Posterior cingulate gyrus (tissue), 11 donors: Measurements from ENCODE around the gene FGF12.

ENCODE experiments used
- DNase-seq, 10 donors: peaks; one replicate each; pipeline versions ENCODE4 v3.0.0 to v3.0.0-alpha.2; 2020 to 2021; ENCODE audit warnings: mixed read lengths in 3 of 10
- intact Hi-C: fragments of 100-400 bp; cut with DNase I; formaldehyde crosslinking; loops from one replicate; pipeline ENCODE4 v1.15.1; 2023

FGF12 gene

DNA sequence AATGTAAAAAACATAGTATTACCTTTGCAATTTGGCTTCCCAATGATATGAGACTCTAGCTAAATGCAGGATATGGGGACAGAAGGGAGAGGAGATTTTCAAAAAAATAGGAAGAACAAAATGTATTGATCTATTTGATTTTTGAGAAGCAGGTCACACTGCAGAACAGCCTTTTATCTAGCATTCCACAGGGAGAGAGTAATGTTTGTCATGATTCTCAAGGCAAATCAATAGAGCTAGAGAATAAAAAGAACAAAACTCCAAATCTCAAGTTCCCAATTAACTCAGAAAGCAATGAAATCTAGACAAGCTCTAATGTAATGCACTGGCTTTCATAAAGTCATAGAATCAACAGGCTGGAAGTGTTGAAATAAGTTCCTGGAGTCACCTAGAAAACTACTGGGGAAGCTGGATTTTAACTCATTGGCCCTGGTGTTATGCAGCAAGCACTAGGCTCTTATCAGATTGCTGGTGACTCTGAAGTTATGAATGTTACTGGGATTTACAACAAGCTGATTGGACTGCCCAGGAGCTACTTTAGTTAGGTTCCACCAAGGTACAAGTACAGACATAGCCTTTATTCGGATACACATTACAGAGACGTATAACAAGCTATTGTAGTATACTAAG lies 442.8 kb downstream of the FGF12 start:
- intact Hi-C loops: no loop called here
- DNase-seq: no peak

DNA sequence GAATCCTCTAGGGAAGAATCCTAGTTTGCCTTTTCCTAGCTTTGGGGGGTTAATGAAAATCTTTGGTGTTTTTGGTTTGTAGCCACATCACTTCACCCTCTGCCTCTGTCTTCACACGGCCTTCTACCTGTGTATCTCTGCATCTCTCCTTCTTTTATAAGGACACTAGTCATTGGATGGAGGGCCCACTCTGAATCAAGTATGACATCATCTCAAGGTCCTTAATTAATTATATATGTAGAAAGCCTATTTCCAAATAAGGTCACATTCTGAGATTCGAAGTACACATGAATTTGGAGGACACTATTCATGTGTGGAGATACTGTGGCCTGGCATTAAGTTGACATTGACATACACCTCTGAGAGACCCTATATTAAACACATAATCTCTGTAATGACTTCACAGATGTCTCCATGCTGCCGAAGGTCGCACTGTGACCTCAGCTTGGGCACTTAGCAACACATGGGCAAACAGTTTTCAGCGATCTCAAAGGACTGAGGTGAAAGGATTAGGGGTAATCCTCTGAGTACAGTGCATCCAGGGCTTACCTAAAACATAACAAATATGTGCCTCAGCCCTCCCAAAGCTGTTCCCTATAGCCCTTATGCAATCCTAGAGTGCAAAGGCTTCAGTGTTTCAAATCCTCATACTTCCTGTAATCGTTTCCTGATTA lies 446.0 kb downstream of the FGF12 start:
- intact Hi-C loops: no loop called here

DNA sequence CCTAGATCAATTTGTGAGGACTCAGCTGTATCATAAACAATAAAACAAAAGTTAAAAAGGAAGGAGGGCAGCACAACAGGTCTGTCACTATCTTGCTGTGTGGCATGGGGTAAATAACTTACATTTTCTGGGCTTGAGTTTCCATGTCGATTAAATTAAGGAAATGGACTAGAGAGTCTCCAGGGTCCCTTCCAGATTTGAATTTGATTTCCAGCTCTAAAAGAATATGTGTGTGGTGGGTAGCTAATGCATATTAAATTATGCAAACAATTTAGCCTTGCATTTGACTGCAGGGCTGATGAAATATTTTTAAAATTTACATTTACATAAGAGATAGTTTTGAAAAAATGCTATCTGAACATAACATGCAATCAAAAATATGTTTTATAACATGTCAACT lies 447.7 kb downstream of the FGF12 start:
- no peak for DNase-seq
- intact Hi-C loops: no loop called here

More for the DNA sequence above, 446.0 kb downstream of the FGF12 start:
- no peak for DNase-seq

DNA sequence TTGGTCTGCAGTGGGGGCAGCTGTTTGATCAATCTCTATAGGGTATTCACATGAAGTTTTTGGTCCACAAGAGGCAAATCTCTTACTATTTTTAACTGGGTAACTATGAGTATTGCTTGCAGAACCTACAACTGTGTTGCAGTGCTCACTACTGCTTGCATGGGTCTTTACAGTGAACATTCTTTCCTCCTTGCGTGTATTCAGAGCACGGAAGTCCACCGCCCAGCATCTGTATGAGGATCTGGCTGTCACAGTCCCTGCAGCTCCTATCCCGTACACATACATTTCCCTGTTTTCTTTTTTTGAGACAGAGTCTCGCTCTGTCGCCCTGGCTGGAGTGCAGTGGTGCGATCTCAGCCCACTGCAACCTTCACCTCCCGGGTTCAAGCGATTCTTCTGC lies 449.9 kb downstream of the FGF12 start:
- no peak for DNase-seq
- intact Hi-C loops: no loop called here

DNA sequence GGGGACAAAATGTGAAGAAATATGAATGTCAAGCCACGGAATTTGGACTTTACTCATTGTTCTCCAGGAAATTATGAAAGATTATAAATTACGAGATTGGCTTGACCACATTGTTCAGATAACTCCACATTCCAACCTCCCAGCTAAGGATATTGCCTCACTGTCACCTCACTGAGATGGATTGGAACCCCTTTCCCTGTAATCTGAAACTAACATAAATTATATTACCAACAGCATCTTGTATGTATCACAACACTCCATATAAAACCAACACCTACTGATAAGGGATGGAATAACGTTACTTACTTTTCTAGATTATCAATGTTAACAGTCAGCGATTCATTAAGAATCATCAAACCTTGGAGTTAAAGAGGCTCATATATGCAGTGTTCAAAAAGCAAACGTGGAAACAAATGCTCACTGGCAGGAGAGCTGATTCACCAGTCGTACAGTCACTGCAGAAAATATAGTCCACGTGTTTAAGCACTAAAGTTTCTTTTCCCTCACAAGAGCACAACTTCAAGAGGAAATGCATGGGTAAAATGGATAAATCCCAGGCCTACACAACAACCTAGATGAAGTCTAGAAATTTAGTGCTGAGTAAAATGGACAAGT lies 451.5 kb downstream of the FGF12 start:
- DNase-seq: no peak
- intact Hi-C loops: no loop called here

DNA sequence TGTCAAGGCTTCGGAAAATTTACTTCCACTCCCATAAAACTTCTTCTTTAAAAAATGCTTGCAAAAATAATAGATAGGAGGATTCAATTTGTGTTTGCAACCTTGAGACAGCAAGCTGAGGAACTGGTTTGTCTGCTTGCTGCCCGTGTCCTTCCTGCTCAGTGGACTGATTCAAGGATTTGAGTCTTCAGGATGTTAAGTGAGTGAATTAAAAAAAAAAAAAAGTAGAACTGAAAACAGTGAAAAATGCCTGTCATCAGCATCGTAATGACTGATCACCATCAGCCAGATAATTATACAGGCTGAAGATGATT lies 453.7 kb downstream of the FGF12 start:
- intact Hi-C loops: no loop called here
- no peak for DNase-seq

DNA sequence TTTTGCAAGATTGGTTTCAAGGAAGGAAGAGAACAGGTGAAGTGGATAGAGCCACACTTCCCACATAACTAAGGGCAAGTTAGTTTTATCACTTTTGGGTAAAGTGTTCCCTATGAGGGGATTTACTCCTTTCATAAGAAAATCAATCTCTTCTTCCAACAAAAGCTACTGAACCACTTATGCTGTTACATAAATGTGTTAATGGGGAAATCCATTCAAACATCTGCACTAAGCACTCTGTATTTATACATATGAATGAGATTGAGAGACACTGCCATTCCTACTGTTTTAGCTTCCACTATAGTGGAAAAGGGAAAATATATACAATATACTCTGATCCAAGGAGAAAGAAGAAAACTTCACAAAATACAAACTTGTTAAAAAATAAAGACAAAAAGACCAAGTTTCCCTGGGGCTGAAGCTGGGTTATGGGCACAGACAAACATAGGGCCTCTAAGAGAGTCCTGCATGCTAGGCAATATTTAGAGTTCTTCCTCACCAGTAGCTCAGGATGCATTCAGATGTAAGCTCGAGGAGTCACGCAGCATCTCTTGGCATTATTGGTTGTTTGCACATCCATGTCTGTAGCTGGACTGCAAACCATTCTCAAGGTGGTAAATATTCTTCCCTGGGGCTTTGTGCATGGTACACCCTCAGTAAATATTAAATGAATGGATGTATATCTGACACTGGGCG lies 454.2 kb downstream of the FGF12 start:
- no peak for DNase-seq
- intact Hi-C loops: no loop called here

DNA sequence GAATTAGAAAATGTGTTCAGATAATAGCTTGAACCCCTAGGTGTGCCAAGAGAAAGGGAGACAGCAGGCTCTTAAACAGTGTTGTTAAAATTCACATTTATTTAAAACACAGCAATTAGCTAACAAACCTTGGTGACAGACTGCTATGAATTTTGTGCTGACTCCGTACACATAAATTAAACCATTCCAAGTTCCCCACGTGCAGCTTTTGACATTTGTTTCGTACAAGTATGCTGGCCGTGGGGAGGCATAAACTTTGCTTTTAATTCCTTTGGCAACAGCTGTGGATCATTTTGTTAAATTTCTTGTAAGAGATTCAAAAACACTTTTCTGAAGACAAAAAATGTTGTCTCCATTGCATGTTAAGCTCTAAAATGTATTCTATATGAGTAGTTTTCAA lies 465.3 kb downstream of the FGF12 start:
- intact Hi-C loops: no loop called here
- no peak for DNase-seq

DNA sequence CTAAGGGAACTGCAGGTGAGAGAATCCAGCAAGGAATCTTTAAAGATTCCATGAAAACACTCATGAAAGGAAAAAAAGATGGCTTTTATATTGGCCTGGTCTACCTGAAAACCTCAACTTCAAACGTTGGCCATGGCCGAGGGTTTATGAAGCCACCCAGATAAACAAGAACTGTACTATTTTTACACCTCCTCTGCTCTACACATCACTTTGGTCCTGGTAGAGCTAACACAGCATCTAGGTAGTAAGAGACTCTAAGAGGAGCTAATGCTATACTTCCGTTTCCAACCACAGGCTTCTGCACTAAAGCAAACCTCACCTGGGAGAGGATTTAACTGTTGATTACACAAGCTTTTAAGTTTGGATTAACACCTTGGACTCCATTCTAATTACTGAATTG lies 466.2 kb downstream of the FGF12 start:
- DNase-seq: no peak
- intact Hi-C loops: no loop called here

DNA sequence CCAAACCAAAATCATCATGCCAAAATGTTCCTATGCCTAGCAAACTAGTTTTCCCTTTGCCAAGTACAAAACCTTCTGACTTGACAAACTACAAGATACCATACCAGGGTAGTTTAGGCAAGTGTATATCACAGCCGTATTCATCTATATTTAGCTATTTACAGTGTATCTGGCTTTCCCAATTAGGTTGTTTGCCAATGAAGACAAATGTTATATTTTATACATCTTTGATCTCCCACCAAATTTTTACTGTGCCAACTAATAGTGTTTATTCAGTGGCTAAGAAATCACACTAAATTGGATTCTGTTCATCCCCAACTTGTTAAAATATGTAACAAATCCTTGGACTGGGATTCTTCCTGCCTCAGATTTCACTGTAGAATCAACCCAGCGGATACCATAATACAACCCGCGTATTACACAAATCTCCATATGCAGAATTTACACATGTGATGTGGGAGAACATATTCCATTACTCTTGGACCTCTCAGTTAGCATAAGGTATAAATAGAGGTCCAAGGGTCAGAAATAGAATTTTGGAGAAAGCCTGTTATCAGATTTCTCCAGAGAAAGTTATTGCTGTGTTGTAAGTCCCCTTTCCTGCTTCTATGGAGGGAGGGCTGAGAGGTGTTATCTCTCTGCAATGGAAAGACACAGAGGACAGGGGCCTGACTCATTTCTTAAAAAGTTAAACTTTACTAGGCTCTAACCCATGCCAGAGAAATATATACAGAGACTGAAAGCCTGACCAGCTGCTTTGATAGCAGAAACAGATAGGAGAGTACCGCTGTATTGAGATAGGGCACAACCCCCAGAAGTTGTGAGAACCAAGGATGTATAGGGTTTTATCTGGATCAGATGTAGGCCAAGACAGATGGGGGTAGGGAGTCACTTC lies 467.0 kb downstream of the FGF12 start:
- DNase-seq: no peak
- intact Hi-C loops: no loop called here

DNA sequence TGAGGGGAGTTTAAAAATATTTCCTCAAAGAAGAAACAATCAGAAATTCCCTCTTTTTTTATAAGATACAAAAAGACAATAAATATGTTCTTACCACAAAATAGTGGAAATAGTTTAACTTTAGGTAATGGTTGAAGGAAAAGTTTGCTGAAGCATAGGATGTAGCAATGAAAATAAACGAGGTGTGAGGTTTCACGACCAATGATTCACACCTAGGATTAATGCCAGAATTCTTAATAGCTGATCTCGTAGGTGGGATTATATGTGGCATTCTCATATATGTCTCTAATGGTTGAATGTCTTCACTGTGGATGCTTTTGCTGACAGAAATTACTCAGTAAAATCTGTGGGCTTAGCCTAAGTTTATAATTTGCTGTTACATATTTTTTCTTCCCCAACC lies 467.7 kb downstream of the FGF12 start:
- intact Hi-C loops: no loop called here
- DNase-seq: no peak

DNA sequence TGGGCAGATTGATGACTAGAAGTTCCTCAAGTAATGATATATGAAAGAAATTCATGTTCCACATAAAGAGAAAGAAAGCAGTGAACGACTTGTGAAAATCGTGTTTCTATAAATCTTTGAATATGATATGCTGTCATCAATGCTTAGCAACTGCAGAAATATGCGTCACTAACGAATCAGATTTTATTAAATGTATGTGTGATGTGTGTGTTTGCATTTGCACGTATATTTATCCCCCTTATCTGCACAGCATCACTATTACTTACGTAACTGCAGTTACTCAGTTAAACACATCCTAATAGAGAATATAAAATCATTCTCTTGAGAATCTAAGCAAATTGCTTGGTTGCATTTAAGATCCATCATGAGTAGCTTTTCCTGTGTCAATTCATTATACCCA lies 468.6 kb downstream of the FGF12 start:
- no peak for DNase-seq
- intact Hi-C loops: no loop called here

DNA sequence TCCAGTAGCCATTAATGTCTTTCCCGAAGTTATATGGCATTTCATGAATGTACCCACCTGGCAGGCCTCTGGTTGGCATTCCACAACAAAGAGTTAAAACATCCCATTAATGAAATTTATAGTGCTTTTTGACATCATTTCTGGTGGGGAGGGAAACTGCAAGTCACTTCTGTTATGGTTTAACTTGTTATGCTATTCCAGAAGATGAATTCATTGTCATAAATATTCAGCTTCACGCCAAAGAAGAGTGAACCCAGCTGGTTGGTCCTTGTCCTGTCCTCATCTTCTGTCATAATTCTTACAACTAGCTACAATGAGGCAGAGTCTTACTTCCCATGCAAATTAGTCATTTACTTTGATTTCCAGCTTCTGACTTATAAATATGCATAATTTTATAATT lies 471.5 kb downstream of the FGF12 start:
- no peak for DNase-seq
- intact Hi-C loops: no loop called here

DNA sequence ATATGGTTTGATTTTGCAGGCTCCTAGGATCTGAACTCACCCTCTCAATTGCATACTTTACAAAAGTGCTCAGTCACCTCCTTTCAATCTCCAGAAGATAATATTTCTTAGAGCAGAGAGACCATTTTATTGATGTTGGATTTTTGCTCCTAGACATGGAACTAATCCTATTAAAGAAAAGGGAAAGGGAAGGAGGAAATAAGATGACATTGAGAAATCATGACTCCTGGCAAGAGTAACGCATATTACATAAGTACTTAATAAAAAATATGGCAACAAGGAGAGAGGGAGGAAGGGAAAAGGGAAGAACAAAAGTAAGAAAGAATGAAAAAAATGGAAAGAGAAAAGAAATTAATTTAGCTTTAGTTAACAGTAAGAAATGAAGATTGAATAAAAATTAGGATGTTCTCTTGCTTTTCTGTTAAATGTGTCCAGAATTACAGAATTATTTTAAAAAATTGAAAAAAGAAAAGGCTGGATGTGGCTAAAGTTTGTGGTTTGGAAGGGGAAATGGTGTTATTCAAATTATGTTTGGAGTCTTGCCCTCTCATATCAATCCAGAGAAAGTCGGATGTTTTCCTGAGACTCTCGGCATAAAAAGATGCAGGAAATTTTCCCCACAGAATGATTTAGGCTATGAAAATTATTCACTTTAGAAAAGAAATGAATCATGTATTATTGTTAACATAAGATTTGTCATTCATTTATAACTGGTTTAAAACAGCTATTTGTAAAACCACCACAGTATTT lies 474.0 kb downstream of the FGF12 start:
- intact Hi-C loops: no loop called here
- DNase-seq: no peak

DNA sequence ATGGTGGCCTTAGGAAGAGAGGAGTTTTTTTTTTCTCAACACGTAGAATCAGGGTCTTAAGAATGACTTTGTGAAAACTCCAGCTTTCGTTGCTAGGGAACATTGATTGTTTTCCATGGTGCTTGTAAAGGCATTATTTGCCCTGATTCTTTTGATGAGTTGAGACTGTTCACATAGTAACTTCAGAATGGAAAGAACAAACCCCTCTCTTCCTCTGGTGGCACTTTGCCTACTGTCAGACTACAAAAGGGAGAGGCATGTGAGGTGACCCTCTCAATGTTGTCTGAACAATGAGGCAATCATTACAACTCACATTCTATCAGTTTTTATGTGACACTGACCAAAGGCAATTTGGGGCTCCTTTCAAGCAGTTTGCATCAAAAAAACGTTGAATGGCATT lies 477.8 kb downstream of the FGF12 start:
- intact Hi-C loops: no loop called here
- DNase-seq: no peak

DNA sequence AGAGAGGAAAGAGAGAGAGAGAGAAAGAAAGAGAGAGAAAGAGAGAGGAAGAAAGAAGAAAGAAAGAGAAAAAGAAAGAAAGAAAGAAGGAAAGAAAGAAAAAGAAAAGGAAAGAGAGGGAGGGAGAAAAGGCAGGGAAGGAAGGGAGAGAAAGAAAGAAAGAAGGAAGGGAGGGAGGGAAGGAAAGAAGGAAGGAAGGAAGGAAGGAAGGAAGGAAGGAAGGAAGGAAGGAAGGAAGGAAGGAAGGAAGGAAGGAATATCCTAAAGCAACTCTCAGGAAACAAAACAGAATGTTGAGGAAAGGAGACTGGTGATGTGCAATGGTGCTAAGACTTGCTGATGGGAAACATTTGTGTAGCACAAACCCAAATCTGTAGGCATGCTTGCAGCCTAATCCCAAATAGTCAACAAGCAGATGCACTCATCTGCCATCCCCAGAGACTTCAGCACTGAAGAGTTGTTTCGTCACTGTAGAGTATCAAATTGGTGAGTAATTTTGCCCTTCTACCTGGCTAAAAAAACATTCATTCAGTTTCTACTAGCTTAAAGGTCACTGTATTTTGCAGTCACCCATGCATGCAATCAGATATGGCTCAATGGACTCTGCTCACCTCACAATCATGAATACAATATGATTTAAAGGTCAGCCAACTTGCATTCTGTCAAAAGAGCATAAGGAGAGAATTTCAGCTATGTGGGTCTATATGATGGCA lies 480.3 kb downstream of the FGF12 start:
- no peak for DNase-seq
- intact Hi-C loops: no loop called here

DNA sequence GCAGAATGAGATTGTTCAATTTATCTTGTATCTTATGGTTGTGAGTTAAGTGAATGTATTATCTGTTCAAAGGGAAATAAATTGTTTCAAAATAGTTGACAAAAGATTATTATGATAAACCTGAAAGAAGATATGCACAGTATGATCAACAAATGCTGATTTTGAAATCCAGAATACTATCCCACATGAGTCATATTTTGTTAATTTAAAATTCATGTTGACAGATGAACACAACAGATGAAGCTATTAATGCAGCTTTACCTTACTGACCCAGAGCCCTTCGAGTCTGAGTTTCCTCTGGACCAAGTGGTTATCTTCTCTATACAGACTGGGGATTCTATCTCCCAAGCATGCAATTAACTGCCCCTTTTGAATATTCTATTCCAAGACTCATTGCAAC lies 482.8 kb downstream of the FGF12 start:
- intact Hi-C loops: no loop called here
- no peak for DNase-seq

DNA sequence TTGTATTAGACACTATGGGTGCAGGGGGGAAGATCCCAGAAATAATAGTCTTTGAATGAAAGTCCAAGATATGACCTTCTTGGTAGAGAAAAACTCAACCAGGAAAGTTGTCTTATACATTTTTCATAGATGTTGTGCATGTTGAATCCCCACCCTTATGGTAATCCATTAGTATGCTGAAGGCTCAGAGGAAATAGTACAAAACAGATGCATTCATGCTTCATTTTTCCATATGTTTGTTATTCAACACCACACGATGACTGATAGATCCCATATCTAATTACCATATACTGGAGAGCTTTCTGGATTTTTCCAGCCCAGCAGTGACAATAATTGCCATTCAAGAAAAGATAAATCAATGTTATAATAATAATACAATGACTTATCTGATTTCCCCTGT lies 487.4 kb downstream of the FGF12 start:
- DNase-seq: no peak
- intact Hi-C loops: no loop called here

DNA sequence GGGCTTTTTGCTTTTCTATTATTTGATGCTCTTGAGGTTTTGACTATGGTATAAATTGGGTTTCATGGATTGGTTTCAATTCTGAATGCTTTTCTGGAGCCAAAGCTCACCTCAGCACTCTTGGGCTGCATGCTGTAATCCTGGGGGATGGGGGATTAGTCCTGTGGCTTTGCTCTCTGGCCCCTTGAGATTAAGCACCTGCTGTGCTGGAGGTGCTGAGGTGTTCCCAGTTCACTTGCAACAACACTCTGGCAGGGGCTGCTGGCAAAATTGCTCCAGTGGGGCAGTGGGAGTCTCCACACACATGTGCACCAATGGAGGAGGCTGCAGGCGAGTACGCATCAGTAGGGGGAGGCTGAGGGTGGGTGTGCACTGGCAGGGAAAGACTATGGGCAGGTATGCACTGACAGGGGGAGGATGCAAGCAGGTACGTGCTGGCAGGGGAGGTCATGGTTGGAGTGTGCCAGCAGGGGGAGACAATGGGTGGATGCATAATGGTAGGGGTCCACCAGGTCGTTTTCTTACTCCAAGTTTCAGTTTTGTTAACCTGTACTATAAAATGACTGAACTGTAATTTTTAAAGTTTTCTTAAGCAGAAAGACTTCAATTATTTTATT lies 489.2 kb downstream of the FGF12 start:
- peak in 1 of 10 donors; percentile 32 for DNase-seq
- intact Hi-C loops: no loop called here
